ENCODE measurements around the gene KRTAP2-4.

- TF ChIP-seq EP300 (IDR thresholded peaks at IDR 0.05; ENCODE audit: borderline replicate concordance) (no peak), FOXM1 (IDR thresholded peaks at IDR 0.05; ENCODE audit: borderline replicate concordance, low read depth) (no peak), TAF1 (IDR thresholded peaks at IDR 0.05; ENCODE audit: low read depth) (no peak), YY1 (IDR thresholded peaks at IDR 0.05; ENCODE audit: low read depth) (no peak), CREB1 (IDR thresholded peaks at IDR 0.05; ENCODE audit: low read depth) (no peak), NFIC (IDR thresholded peaks at IDR 0.05) (no peak), MAX (IDR thresholded peaks at IDR 0.05) (no peak)
Observed at GRCh38 chr17:41052566-41052965, 13.1 kb downstream of the KRTAP2-4 start.

All from Ishikawa (cell line).